Neural progenitor cell (in vitro differentiated cells): ENCODE data around the gene PPARA.

ENCODE experiments used
- EZH2phosphoT487 ChIP-seq: fragments of 200-600 bp; sonication (generic); IDR thresholded peaks from 2 replicates; pipeline ENCODE4 v1.6.1; 2017; ENCODE audit warnings: antibody characterized with exemption
- TF ChIP-seq, protein P1 (sequence below): fragments of 200-600 bp; sonication (generic); IDR thresholded peaks from 2 replicates; pipeline ENCODE4 v1.5.1; 2017; ENCODE audit warnings: antibody characterized with exemption, mild to moderate bottlenecking

DNA sequence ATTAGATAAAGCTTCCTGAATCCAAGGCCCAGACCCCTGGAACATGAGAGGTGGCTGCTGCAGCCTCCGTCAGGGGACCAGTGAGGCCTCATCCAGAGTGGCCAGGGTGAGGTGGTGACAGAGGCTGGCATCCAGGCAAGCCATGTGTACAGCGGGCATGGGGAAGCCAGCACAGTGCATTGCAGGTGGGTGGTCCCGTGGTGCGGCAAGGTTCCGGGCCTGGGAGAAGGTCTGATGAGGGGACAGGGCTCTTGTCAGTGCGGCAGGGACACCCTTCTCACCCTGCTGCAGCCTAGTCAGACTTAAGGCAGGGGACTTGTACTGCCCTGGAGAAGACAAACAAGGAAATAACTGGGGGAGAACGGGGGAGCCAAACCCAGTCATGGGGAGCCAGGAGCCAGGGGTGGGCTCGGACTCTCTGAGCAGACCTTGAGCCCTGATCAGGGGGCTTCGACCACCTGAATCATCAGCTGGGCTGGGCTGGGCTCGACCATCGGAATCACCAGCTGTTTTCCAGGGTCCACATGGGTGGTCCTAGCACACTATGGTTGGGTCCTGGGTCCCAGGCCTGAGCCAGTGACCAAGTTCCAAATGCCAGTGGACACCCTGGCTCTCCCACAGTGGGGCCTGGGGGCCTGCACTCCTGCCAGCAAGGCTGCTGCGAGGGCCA, 122.6 kb downstream of the PPARA start:
- TF ChIP-seq, protein P1, sequence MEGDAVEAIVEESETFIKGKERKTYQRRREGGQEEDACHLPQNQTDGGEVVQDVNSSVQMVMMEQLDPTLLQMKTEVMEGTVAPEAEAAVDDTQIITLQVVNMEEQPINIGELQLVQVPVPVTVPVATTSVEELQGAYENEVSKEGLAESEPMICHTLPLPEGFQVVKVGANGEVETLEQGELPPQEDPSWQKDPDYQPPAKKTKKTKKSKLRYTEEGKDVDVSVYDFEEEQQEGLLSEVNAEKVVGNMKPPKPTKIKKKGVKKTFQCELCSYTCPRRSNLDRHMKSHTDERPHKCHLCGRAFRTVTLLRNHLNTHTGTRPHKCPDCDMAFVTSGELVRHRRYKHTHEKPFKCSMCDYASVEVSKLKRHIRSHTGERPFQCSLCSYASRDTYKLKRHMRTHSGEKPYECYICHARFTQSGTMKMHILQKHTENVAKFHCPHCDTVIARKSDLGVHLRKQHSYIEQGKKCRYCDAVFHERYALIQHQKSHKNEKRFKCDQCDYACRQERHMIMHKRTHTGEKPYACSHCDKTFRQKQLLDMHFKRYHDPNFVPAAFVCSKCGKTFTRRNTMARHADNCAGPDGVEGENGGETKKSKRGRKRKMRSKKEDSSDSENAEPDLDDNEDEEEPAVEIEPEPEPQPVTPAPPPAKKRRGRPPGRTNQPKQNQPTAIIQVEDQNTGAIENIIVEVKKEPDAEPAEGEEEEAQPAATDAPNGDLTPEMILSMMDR = no peak
- no peak for TF ChIP-seq EZH2phosphoT487
